ENCODE measurements around the gene TBL2. TPM values are rescaled to one million over a fixed set of nuclear protein-coding genes. Genes with fewer than 3 reads are reported as not detected.
"Not testable (repeated sequence)": the region's sequence is repeated elsewhere in the genome, so short reads cannot be mapped to it uniquely, and the experiment has no call there.

Gene TBL2
- polyA plus RNA-seq, 4 donors, result 5.4 to 40.1 (median 19.0) TPM

GRCh38 chr7:73570521-73570920 lies 7.9 kb downstream of the TBL2 start:
- H3K4me1 ChIP-seq (ENCODE audit: control insufficient read depth in 3 of 3, insufficient read depth in 2 of 3, low read depth in 1 of 3, low read length in 2 of 3), result no peaks in the 10 kb centered on the region
- H3K4me3 ChIP-seq (ENCODE audit: low read depth in 1 of 3, low read length in 3 of 3), result no peak overlapping the region
- DNase-seq, result no peak
- FAIRE-seq, result no peak
- WGBS, 3 donors, result 97 to 99% (median 98%) methylated on average over 21 to 22 of the region's 22 CpGs
- H3K9me3 ChIP-seq (ENCODE audit: control insufficient read depth in 2 of 2, insufficient read depth in 1 of 2, low read depth in 1 of 2, low read length in 1 of 2), result peaks cover 0 to 9% of the 10 kb centered on the region in 2 donors
- peaks cover 21 to 69% (median 27%) of the 10 kb centered on the region in 3 donors for H3K36me3 ChIP-seq (ENCODE audit: control insufficient read depth in 3 of 3, insufficient read depth in 2 of 3, low read depth in 1 of 3, low read length in 3 of 3)
- no peaks in the 10 kb centered on the region for H3K27me3 ChIP-seq (ENCODE audit: control insufficient read depth in 3 of 3, insufficient read depth in 3 of 3, low read length in 3 of 3)
- H3K27ac ChIP-seq (ENCODE audit: low read depth in 1 of 3, low read length in 2 of 3), result no peak overlapping the region

DNA sequence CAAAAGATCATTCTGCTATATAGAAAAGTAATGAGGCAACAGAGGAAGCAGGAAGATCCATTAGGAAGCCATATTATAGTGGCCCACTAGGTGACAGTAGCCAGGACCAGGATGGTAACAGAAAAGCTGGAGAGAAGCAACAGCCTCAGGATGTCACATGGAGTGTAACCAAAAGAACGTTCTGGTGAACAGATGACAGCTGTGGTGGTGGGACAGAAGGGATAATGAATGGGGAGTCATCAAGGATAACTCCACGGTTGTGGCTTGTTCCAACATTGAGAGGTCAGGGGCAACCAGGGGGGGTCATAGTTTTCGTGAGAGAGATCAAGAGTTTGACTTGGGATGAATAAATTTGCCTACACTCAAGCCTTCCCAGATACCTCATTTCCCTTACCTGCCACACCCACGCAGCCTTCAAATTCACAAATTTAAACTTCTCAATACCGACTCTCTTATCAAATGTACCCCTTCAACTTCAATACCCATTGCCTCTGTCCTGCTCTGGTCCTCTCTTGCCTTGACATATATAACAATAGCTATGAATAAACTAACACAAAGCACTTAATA lies 9.3 kb downstream of the TBL2 start:
- peaks cover 0 to 9% of the 10 kb centered on the region in 2 donors for H3K9me3 ChIP-seq (ENCODE audit: control insufficient read depth in 2 of 2, insufficient read depth in 1 of 2, low read depth in 1 of 2, low read length in 1 of 2)
- DNase-seq (no peak), FAIRE-seq (no peak)
- no peak overlapping the region for H3K4me3 ChIP-seq (ENCODE audit: low read depth in 1 of 3, low read length in 3 of 3)
- WGBS, 3 donors, result 77 to 84% (median 78%) methylated on average over 5 of the region's 5 CpGs
- no peaks in the 10 kb centered on the region for H3K27me3 ChIP-seq (ENCODE audit: control insufficient read depth in 3 of 3, insufficient read depth in 3 of 3, low read length in 3 of 3)
- no peaks in the 10 kb centered on the region for H3K4me1 ChIP-seq (ENCODE audit: control insufficient read depth in 3 of 3, insufficient read depth in 2 of 3, low read depth in 1 of 3, low read length in 2 of 3)
- no peak overlapping the region for H3K27ac ChIP-seq (ENCODE audit: low read depth in 1 of 3, low read length in 2 of 3)
- H3K36me3 ChIP-seq (ENCODE audit: control insufficient read depth in 3 of 3, insufficient read depth in 2 of 3, low read depth in 1 of 3, low read length in 3 of 3), result peaks cover 21 to 56% (median 24%) of the 10 kb centered on the region in 3 donors

DNA sequence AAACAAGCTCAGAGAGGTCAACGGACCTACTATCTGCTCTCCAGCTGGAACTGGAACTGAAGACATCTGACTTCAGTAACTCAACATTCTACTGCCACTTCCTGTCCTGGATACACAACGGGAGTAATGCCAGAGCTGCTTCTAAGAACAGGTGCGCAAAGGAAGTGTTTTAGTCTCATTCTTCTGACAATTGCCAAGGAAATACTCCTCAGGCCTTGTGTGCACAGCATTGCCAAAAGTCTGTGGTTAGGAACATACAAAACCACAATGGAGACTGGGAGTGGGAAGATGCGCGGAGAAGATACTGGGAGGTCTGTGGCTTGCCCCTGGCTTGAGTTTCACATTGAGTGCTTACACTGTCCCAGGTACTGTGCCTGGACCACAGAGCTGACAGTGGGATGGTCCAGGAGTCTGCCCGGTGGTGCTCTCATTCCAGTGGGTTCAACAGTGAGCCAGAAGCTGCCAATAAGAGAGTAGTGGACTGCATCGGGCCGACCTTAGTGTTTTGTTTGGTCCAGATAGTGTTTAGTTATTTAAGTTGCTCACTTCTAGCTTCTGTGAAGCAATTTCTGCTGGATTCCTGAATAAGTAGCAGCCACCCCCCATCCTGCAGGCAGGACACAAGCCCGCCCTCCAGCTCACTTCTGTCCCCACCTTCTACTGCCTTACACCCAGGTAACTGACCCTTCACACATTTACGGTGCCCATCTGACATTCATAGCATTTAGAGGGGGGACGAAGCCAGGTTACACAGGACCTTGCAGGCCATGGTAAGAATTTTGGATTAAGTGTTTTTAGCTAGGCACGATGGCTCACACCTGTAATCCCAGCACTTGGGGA lies 10.3 kb downstream of the TBL2 start:
- Histone ChIP-seq H3K4me1 (ENCODE audit: control insufficient read depth in 3 of 3, insufficient read depth in 2 of 3, low read depth in 1 of 3, low read length in 2 of 3) (no peaks in the 10 kb centered on the region), H3K27me3 (ENCODE audit: control insufficient read depth in 3 of 3, insufficient read depth in 3 of 3, low read length in 3 of 3) (no peaks in the 10 kb centered on the region), H3K4me3 (ENCODE audit: low read depth in 1 of 3, low read length in 3 of 3) (no peak overlapping the region), H3K9me3 (ENCODE audit: control insufficient read depth in 2 of 2, insufficient read depth in 1 of 2, low read depth in 1 of 2, low read length in 1 of 2) (peaks cover 0 to 5% of the 10 kb centered on the region in 2 donors), H3K27ac (ENCODE audit: low read depth in 1 of 3, low read length in 2 of 3) (peak overlapping the region in 1 of 3 donors; percentile 55), H3K36me3 (ENCODE audit: control insufficient read depth in 3 of 3, insufficient read depth in 2 of 3, low read depth in 1 of 3, low read length in 3 of 3) (peaks cover 14 to 45% (median 19%) of the 10 kb centered on the region in 3 donors)
- DNase-seq (no peak), FAIRE-seq (no peak)
- WGBS, 3 donors, result 75 to 78% (median 76%) methylated on average over 12 of the region's 12 CpGs

DNA sequence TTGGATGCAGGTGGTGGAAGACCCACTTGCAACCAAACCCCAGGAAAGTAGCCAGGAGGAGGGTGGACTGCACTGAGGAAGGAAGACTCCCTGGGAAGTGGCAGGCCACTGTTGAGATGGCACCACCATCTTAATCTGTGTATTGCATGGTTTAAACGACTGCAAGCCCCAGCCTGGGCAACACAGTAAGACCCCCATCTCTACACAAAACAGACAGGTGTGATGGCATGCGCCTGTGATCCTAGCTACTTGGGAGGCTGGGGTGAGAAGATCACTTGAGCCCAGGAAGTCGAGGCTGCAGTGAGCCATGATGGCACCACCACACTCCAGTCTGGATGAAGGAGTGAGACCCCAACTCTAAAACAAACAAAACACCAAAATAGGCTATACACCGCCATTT lies 11.2 kb downstream of the TBL2 start:
- FAIRE-seq, result no peak
- WGBS, 3 donors, result 86 to 89% (median 88%) methylated on average over 4 of the region's 4 CpGs
- H3K4me1 ChIP-seq (ENCODE audit: control insufficient read depth in 3 of 3, insufficient read depth in 2 of 3, low read depth in 1 of 3, low read length in 2 of 3), result no peaks in the 10 kb centered on the region

DNA sequence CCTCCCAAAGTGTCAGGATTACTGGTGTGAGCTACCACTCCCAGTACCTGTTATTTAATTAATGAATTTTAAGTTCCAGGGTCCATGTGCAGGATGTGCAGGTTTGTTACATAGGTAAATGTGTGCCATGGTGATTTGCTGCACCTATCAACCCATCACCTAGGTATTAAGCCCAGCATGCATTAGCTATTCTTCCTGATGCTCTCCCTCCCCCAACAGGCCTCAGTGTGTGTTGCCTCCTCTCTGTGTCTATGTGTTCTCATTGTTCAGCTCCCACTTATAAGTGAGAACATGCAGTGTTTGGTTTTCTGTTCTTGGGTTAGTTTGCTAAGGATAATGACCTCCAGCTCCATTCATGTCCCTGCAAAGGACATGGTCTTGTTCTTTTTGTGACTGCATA lies 11.9 kb downstream of the TBL2 start:
- not testable (repeated sequence) for FAIRE-seq; H3K27me3 ChIP-seq (ENCODE audit: control insufficient read depth in 3 of 3, insufficient read depth in 3 of 3, low read length in 3 of 3); DNase-seq; H3K9me3 ChIP-seq (ENCODE audit: control insufficient read depth in 2 of 2, insufficient read depth in 1 of 2, low read depth in 1 of 2, low read length in 1 of 2); H3K4me1 ChIP-seq (ENCODE audit: control insufficient read depth in 3 of 3, insufficient read depth in 2 of 3, low read depth in 1 of 3, low read length in 2 of 3)
- Histone ChIP-seq H3K27ac (ENCODE audit: low read depth in 1 of 3, low read length in 2 of 3) (peak overlapping the region in 1 of 3 donors; percentile 71), H3K4me3 (ENCODE audit: low read depth in 1 of 3, low read length in 3 of 3) (peak overlapping the region in 1 of 3 donors; percentile 60), H3K36me3 (ENCODE audit: control insufficient read depth in 3 of 3, insufficient read depth in 2 of 3, low read depth in 1 of 3, low read length in 3 of 3) (peaks cover 11 to 29% (median 15%) of the 10 kb centered on the region in 3 donors)

More for the DNA sequence above, 11.2 kb downstream of the TBL2 start:
- no peaks in the 10 kb centered on the region for H3K9me3 ChIP-seq (ENCODE audit: control insufficient read depth in 2 of 2, insufficient read depth in 1 of 2, low read depth in 1 of 2, low read length in 1 of 2)
- H3K27me3 ChIP-seq (ENCODE audit: control insufficient read depth in 3 of 3, insufficient read depth in 3 of 3, low read length in 3 of 3), result no peaks in the 10 kb centered on the region
- DNase-seq, result no peak
- H3K4me3 ChIP-seq (ENCODE audit: low read depth in 1 of 3, low read length in 3 of 3), result no peak overlapping the region
- peaks cover 11 to 36% (median 15%) of the 10 kb centered on the region in 3 donors for H3K36me3 ChIP-seq (ENCODE audit: control insufficient read depth in 3 of 3, insufficient read depth in 2 of 3, low read depth in 1 of 3, low read length in 3 of 3)
- H3K27ac ChIP-seq (ENCODE audit: low read depth in 1 of 3, low read length in 2 of 3), result no peak overlapping the region

- peaks cover 9 to 22% (median 11%) of the 10 kb centered on the region in 3 donors for H3K36me3 ChIP-seq (ENCODE audit: control insufficient read depth in 3 of 3, insufficient read depth in 2 of 3, low read depth in 1 of 3, low read length in 3 of 3)
- H3K27me3 ChIP-seq (ENCODE audit: control insufficient read depth in 3 of 3, insufficient read depth in 3 of 3, low read length in 3 of 3), result no peaks in the 10 kb centered on the region
- 15 to 34% (median 20%) methylated on average over 7 of the region's 7 CpGs for WGBS, 3 donors
- H3K9me3 ChIP-seq (ENCODE audit: control insufficient read depth in 2 of 2, insufficient read depth in 1 of 2, low read depth in 1 of 2, low read length in 1 of 2), result no peaks in the 10 kb centered on the region
- DNase-seq (peak; percentile 34 to 55), FAIRE-seq (no peak)
- H3K27ac ChIP-seq (ENCODE audit: low read depth in 1 of 3, low read length in 2 of 3), result peak overlapping the region in 2 of 3 donors; percentile 66 to 71
- peak overlapping the region in 2 of 3 donors; percentile 13 to 60 for H3K4me3 ChIP-seq (ENCODE audit: low read depth in 1 of 3, low read length in 3 of 3)
- H3K4me1 ChIP-seq (ENCODE audit: control insufficient read depth in 3 of 3, insufficient read depth in 2 of 3, low read depth in 1 of 3, low read length in 2 of 3), result no peaks in the 10 kb centered on the region
Observed at GRCh38 chr7:73565675-73566340, 12.6 kb downstream of the TBL2 start.

GRCh38 chr7:73560109-73560835 lies 18.1 kb downstream of the TBL2 start:
- H3K36me3 ChIP-seq (ENCODE audit: control insufficient read depth in 3 of 3, insufficient read depth in 2 of 3, low read depth in 1 of 3, low read length in 3 of 3), result peaks cover 0 to 6% (median 0%) of the 10 kb centered on the region in 3 donors
- no peak overlapping the region for H3K27ac ChIP-seq (ENCODE audit: low read depth in 1 of 3, low read length in 2 of 3)
- FAIRE-seq, result no peak
- peak; percentile 39 to 47 for DNase-seq
- peaks cover 0 to 23% (median 7%) of the 10 kb centered on the region in 3 donors for H3K4me1 ChIP-seq (ENCODE audit: control insufficient read depth in 3 of 3, insufficient read depth in 2 of 3, low read depth in 1 of 3, low read length in 2 of 3)
- H3K27me3 ChIP-seq (ENCODE audit: control insufficient read depth in 3 of 3, insufficient read depth in 3 of 3, low read length in 3 of 3), result no peaks in the 10 kb centered on the region
- no peak overlapping the region for H3K4me3 ChIP-seq (ENCODE audit: low read depth in 1 of 3, low read length in 3 of 3)
- no peaks in the 10 kb centered on the region for H3K9me3 ChIP-seq (ENCODE audit: control insufficient read depth in 2 of 2, insufficient read depth in 1 of 2, low read depth in 1 of 2, low read length in 1 of 2)
- 24 to 48% (median 33%) methylated on average over 11 of the region's 11 CpGs for WGBS, 3 donors
